ENCODE results near the gene ZGRF1. TPM values are rescaled to one million over a fixed set of nuclear protein-coding genes. Genes with fewer than 3 reads are reported as not detected.

ZGRF1 gene
- total and polyA plus RNA-seq, 9 of the 15 experiments (the other 6 are each of a cell fraction or from before 2014, with no cell fraction given), result 8.8 to 35.2 (median 22.0) TPM

- intact Hi-C loops (cut with micrococcal nuclease), result no loop called here
- ChIA-PET CTCF (ENCODE audit: low intra/inter-chr PET ratio) (no interaction called here), POLR2A (interaction anchor here (0.7 kb wide), 1 partner anchor 126 kb away, joined by 3 read pairs; no protein-coding TSS in a partner anchor)
- Histone ChIP-seq H2AFZ (ENCODE audit: low read depth, low read length) (no peak overlapping the region), H3K27ac (ENCODE audit: extremely low read depth, low read depth, low read length) (no peak overlapping the region), H3K4me1 (replicated peaks in 1 of 2; ENCODE audit: control insufficient read depth in 2 of 2, insufficient read depth in 2 of 2, low read length in 2 of 2) (no peaks in the 10 kb centered on the region), H3K4me3 (no peak overlapping the region), H3K36me3 (ENCODE audit: control insufficient read depth, insufficient read depth, low read length) (no peaks in the 10 kb centered on the region), H3K9me3 (replicated peaks; ENCODE audit: control insufficient read depth, insufficient read depth, low read depth, low read length) (no peaks in the 10 kb centered on the region), H3K9ac (ENCODE audit: insufficient read depth in 1 of 2, low read depth in 2 of 2, low read length in 2 of 2) (no peak overlapping the region), H3K4me2 (ENCODE audit: insufficient read depth, low read length) (no peak overlapping the region), H3K9me1 (ENCODE audit: control insufficient read depth, insufficient read depth, low read length) (no peaks in the 10 kb centered on the region), H4K20me1 (replicated peaks; ENCODE audit: control insufficient read depth, insufficient read depth, low read length) (no peaks in the 10 kb centered on the region), H3K27me3 (ENCODE audit: control insufficient read depth in 2 of 2, insufficient read depth in 2 of 2, low read length in 2 of 2) (peaks cover 0 to 2% of the 10 kb centered on the region in 2 experiments; a peak in 1 of 5 replicates), H3K79me2 (ENCODE audit: control insufficient read depth, insufficient read depth, low read length) (no peaks in the 10 kb centered on the region)
- 0% methylated on average over 1 of the region's 1 CpG for WGBS (ENCODE audit: insufficient coverage, low coverage, missing lambda C conversion rate)
- no peak for TF ChIP-seq ZMIZ1 (IDR thresholded peaks at IDR 0.05; ENCODE audit: low read depth in 2 of 2, low read length in 2 of 2)
- TF ChIP-seq ELF2 (CRISPR knock-in tag; IDR thresholded peaks at IDR 0.05), result no peak
- TF ChIP-seq ZNF699 (CRISPR knock-in tag; IDR thresholded peaks at IDR 0.05; ENCODE audit: insufficient replicate concordance), result no peak
- no peak for TF ChIP-seq ZNF408 (CRISPR knock-in tag; IDR thresholded peaks at IDR 0.05; ENCODE audit: low read depth)
- TF ChIP-seq MTA3 (IDR thresholded peaks at IDR 0.05; ENCODE audit: borderline replicate concordance), result no peak
- no peak for TF ChIP-seq ZFP91 (CRISPR knock-in tag; IDR thresholded peaks at IDR 0.05)
- TF ChIP-seq DMBX1 (CRISPR knock-in tag; IDR thresholded peaks at IDR 0.05; ENCODE audit: borderline replicate concordance), result no peak
- TF ChIP-seq HES1 (IDR thresholded peaks at IDR 0.05; ENCODE audit: low read depth), result no peak
- TF ChIP-seq GTF2B (IDR thresholded peaks at IDR 0.05; ENCODE audit: extremely low read depth, insufficient read length), result no peak
- TF ChIP-seq POLR2B (IDR thresholded peaks at IDR 0.05; ENCODE audit: low read depth, partially characterized antibody), result no peak
- in situ Hi-C loops (cut with MboI), result no loop called here
- FAIRE-seq (no peak), ATAC-seq (no peak), DNase-seq (ENCODE audit: extremely low read depth in 1 of 4, low spot score in 3 of 4) (no peak)
- no TSS peak for BruUV-seq (replicated peaks)
Measured at GRCh38 chr4:112531146-112531545, 105.6 kb downstream of the ZGRF1 start.
